DND-41 (cell line): ENCODE results near the gene LAMA2.

Experiments used
- ATAC-seq: fragments of 200-7000 bp; cut with Tn5 transposase; 3 replicates; pipeline ENCODE4 v1.9.1; 2021; ENCODE audit warnings: low read depth; ENCODE audit not compliant: insufficient read depth
- DNase-seq: peaks from one replicate; pipeline ENCODE4 v3.0.0-alpha.2; 2020
- H2AFZ ChIP-seq: 2 replicates; pipeline ENCODE4 v1.6.0; 2012; ENCODE audit warnings: low read depth, low read length
- H3K27ac ChIP-seq: 2 replicates; pipeline ENCODE4 v1.5.1; 2012; ENCODE audit warnings: low read length, inconsistent platforms
- H3K27me3 ChIP-seq: fragments of 200-600 bp; sonication (generic); 2 replicates; pipeline ENCODE4 v1.6.0; 2012; ENCODE audit warnings: low read length, mild to moderate bottlenecking, inconsistent platforms; ENCODE audit not compliant: insufficient read depth, poor library complexity
- H3K36me3 ChIP-seq: 2 replicates; pipeline ENCODE4 v1.5.1; 2012; ENCODE audit warnings: low read length, inconsistent platforms; ENCODE audit not compliant: insufficient read depth
- H3K4me1 ChIP-seq: 2 replicates; pipeline ENCODE4 v1.5.1; 2012; ENCODE audit warnings: mild to moderate bottlenecking, low read length; ENCODE audit not compliant: insufficient read depth
- H3K4me2 ChIP-seq: 2 replicates; pipeline ENCODE4 v1.6.0; 2012; ENCODE audit warnings: mild to moderate bottlenecking, moderate library complexity, low read length, inconsistent platforms; ENCODE audit not compliant: insufficient read depth
- H3K4me3 ChIP-seq, 2 experiments: fragments of 200-600 bp in 1 of 2; shearing (Covaris generic) in 1 of 2; 2 replicates each; pipeline ENCODE4 v1.5.1; 2012 to 2016; ENCODE audit warnings: inconsistent platforms in 2 of 2, low read length in 2 of 2, mild to moderate bottlenecking in 2 of 2, low read depth in 1 of 2, moderate library complexity in 1 of 2
- H3K79me2 ChIP-seq: 2 replicates; pipeline ENCODE4 v1.6.0; 2012; ENCODE audit warnings: low read length, inconsistent platforms; ENCODE audit not compliant: insufficient read depth
- H3K9ac ChIP-seq: 2 replicates; pipeline ENCODE4 v1.6.0; 2012; ENCODE audit warnings: low read depth, mild to moderate bottlenecking, inconsistent platforms, low read length, moderate library complexity
- H3K9me3 ChIP-seq: 2 replicates; pipeline ENCODE4 v1.5.1; 2012; ENCODE audit warnings: low read length, moderate library complexity, mild to moderate bottlenecking, inconsistent platforms; ENCODE audit not compliant: insufficient read depth, severe bottlenecking
- H4K20me1 ChIP-seq: 2 replicates; pipeline ENCODE4 v1.6.0; 2012; ENCODE audit warnings: low read length; ENCODE audit not compliant: insufficient read depth
- CTCF ChIP-seq: IDR thresholded peaks from 2 replicates; pipeline ENCODE4 v1.5.1; 2012; ENCODE audit warnings: borderline replicate concordance, low read length, moderate library complexity, mild to moderate bottlenecking; ENCODE audit not compliant: poor library complexity, severe bottlenecking; ENCODE audit errors: extremely low read depth
- EZH2 ChIP-seq: IDR thresholded peaks from 3 replicates; pipeline ENCODE4 v1.6.1; 2012; ENCODE audit warnings: borderline replicate concordance, low read depth, mild to moderate bottlenecking, moderate library complexity, low read length, inconsistent platforms; ENCODE audit not compliant: severe bottlenecking

Gene LAMA2

GRCh38 chr6:129252377-129253071, 369.6 kb downstream of the LAMA2 start:
- no peak for TF ChIP-seq EZH2
- no peak for TF ChIP-seq CTCF

GRCh38 chr6:129253242-129253641, 370.3 kb downstream of the LAMA2 start:
- Histone ChIP-seq H3K27me3 (no peaks in the 10 kb centered on the region), H3K4me1 (no peaks in the 10 kb centered on the region), H2AFZ (no peak overlapping the region), H3K9ac (no peak overlapping the region), H3K4me2 (no peak overlapping the region), H3K36me3 (no peaks in the 10 kb centered on the region), H3K27ac (no peak overlapping the region), H3K4me3 (no peak overlapping the region), H4K20me1 (no peaks in the 10 kb centered on the region), H3K9me3 (no peaks in the 10 kb centered on the region), H3K79me2 (no peaks in the 10 kb centered on the region)
- DNase-seq = no peak
- ATAC-seq = no peak
- TF ChIP-seq EZH2 (no peak), CTCF (no peak)

More at GRCh38 chr6:129252377-129253071, 369.6 kb downstream of the LAMA2 start:
- no peak overlapping the region for H2AFZ ChIP-seq
- no peak overlapping the region for H3K4me3 ChIP-seq
- H3K27me3 ChIP-seq = no peaks in the 10 kb centered on the region
- ATAC-seq (no peak), DNase-seq (no peak)
- no peak overlapping the region for H3K4me2 ChIP-seq
- no peaks in the 10 kb centered on the region for H3K79me2 ChIP-seq
- H3K36me3 ChIP-seq = no peaks in the 10 kb centered on the region
- H4K20me1 ChIP-seq = no peaks in the 10 kb centered on the region
- H3K9ac ChIP-seq = no peak overlapping the region
- no peak overlapping the region for H3K27ac ChIP-seq
- no peaks in the 10 kb centered on the region for H3K4me1 ChIP-seq
- no peaks in the 10 kb centered on the region for H3K9me3 ChIP-seq

- Histone ChIP-seq H3K4me1 (no peaks in the 10 kb centered on the region), H3K9ac (no peak overlapping the region), H4K20me1 (no peaks in the 10 kb centered on the region), H3K4me3 (no peak overlapping the region), H3K27ac (no peak overlapping the region), H3K27me3 (no peaks in the 10 kb centered on the region), H3K79me2 (no peaks in the 10 kb centered on the region), H3K4me2 (no peak overlapping the region), H3K36me3 (no peaks in the 10 kb centered on the region), H3K9me3 (no peaks in the 10 kb centered on the region), H2AFZ (no peak overlapping the region)
- ATAC-seq (no peak), DNase-seq (no peak)
- TF ChIP-seq EZH2 (no peak), CTCF (no peak)
Observed at GRCh38 chr6:129253727-129254126, 370.8 kb downstream of the LAMA2 start.

GRCh38 chr6:129257196-129257595, 374.3 kb downstream of the LAMA2 start:
- Histone ChIP-seq H3K4me1 (no peaks in the 10 kb centered on the region), H3K9ac (no peak overlapping the region), H4K20me1 (no peaks in the 10 kb centered on the region), H3K27me3 (no peaks in the 10 kb centered on the region), H3K36me3 (no peaks in the 10 kb centered on the region), H2AFZ (no peak overlapping the region), H3K27ac (no peak overlapping the region), H3K4me2 (no peak overlapping the region), H3K9me3 (no peaks in the 10 kb centered on the region), H3K4me3 (no peak overlapping the region), H3K79me2 (no peaks in the 10 kb centered on the region)
- no peak for DNase-seq
- TF ChIP-seq EZH2 (no peak), CTCF (no peak)
- ATAC-seq = no peak
